ENCODE measurements around the gene LRRC73. TPM values are rescaled to one million over a fixed set of nuclear protein-coding genes. Genes with fewer than 3 reads are reported as not detected.

The LRRC73 gene
- total and polyA plus RNA-seq, 9 donors = 0.13 to 4.8 (median 1.8) TPM

- 67 to 81% (median 71%) methylated on average over 8 of the region's 8 CpGs for WGBS, 3 donors
Measured at GRCh38 chr6:43520097-43520496, 10.0 kb upstream of the LRRC73 start.

GRCh38 chr6:43517505-43518357, 7.6 kb upstream of the LRRC73 start:
- Histone ChIP-seq H3K27ac (no peak overlapping the region), H3K9me3 (no peaks in the 10 kb centered on the region), H3K4me3 (peak overlapping the region; percentile 61), H3K27me3 (no peaks in the 10 kb centered on the region), H3K36me3 (no peaks in the 10 kb centered on the region), H3K4me1 (ENCODE audit: insufficient read depth) (peaks cover 13% of the 10 kb centered on the region)
- TF ChIP-seq CTCF (IDR thresholded peaks at IDR 0.05) (no peak), EP300 (IDR thresholded peaks at IDR 0.05) (no peak), POLR2A (IDR thresholded peaks at IDR 0.05) (no peak)
- no peak for DNase-seq
- 1 to 3% (median 2%) methylated on average over 10 of the region's 10 CpGs for WGBS, 3 donors
- intact Hi-C loops (cut with DNase I) = no loop called here

More at GRCh38 chr6:43520097-43520496, 10.0 kb upstream of the LRRC73 start:
- Histone ChIP-seq H3K27me3 (no peaks in the 10 kb centered on the region), H3K36me3 (no peaks in the 10 kb centered on the region), H3K4me1 (ENCODE audit: insufficient read depth) (peaks cover 13% of the 10 kb centered on the region), H3K4me3 (no peak overlapping the region), H3K27ac (no peak overlapping the region), H3K9me3 (no peaks in the 10 kb centered on the region)
- TF ChIP-seq EP300 (IDR thresholded peaks at IDR 0.05) (no peak), POLR2A (IDR thresholded peaks at IDR 0.05) (no peak), CTCF (IDR thresholded peaks at IDR 0.05) (no peak)
- intact Hi-C loops (cut with DNase I) = no loop called here
- DNase-seq = no peak

- 0% methylated on average over 51 to 57 of the region's 57 CpGs for WGBS, 3 donors
- Histone ChIP-seq H3K27ac (peak within 1 kb of the TSS; percentile 51 to 54), H3K27me3 (no peaks in the 10 kb centered on the region), H3K4me1 (ENCODE audit: insufficient read depth) (peaks cover 13% of the 10 kb centered on the region), H3K36me3 (no peaks in the 10 kb centered on the region), H3K4me3 (peak within 1 kb of the TSS; percentile 61), H3K9me3 (no peaks in the 10 kb centered on the region)
- DNase-seq = peak; percentile 97 to 99 (median 98)
- intact Hi-C loops (cut with DNase I) = no loop called here
- TF ChIP-seq EP300 (IDR thresholded peaks at IDR 0.05) = no peak
- no peak for TF ChIP-seq CTCF (IDR thresholded peaks at IDR 0.05)
- TF ChIP-seq POLR2A (IDR thresholded peaks at IDR 0.05) = no peak
Measured at GRCh38 chr6:43516697-43517504, 6.8 kb upstream of the LRRC73 start, which contains the start of the genes POLR1C and YIPF3. TSS of gene POLR1C (plus strand) at chr6:43517089. CDS start at chr6:43517110, 21 bp downstream. TSS of gene YIPF3 (minus strand) at chr6:43516926. CDS start at chr6:43516807, 119 bp downstream.

GRCh38 chr6:43516367-43516696, 6.2 kb upstream of the LRRC73 start:
- Histone ChIP-seq H3K27me3 (no peaks in the 10 kb centered on the region), H3K4me1 (ENCODE audit: insufficient read depth) (peaks cover 13% of the 10 kb centered on the region), H3K36me3 (no peaks in the 10 kb centered on the region), H3K9me3 (no peaks in the 10 kb centered on the region), H3K27ac (peak overlapping the region; percentile 51 to 54), H3K4me3 (peak overlapping the region; percentile 61)
- intact Hi-C loops (cut with DNase I) = no loop called here
- no peak for TF ChIP-seq POLR2A (IDR thresholded peaks at IDR 0.05)
- TF ChIP-seq CTCF (IDR thresholded peaks at IDR 0.05) = no peak
- TF ChIP-seq EP300 (IDR thresholded peaks at IDR 0.05) = no peak
- DNase-seq = no peak
- WGBS, 3 donors = 0 to 1% (median 0%) methylated on average over 10 of the region's 10 CpGs
